Hair follicle dermal papilla cell (primary cell): ENCODE data around the gene NPY1R. TPM values are rescaled to one million over a fixed set of nuclear protein-coding genes. Genes with fewer than 3 reads are reported as not detected.

ENCODE experiments used
- total RNA-seq: library from RNA; depleted of rRNA; stranded (reverse); fragments of >200 nt; gene quantifications from 2 replicates; pipeline ENCODE4 v1.2.3, GENCODE V29; 2012

NPY1R gene
- total RNA-seq, result 0.49 TPM in 1 of 2 replicates, not detected in the other

DNA sequence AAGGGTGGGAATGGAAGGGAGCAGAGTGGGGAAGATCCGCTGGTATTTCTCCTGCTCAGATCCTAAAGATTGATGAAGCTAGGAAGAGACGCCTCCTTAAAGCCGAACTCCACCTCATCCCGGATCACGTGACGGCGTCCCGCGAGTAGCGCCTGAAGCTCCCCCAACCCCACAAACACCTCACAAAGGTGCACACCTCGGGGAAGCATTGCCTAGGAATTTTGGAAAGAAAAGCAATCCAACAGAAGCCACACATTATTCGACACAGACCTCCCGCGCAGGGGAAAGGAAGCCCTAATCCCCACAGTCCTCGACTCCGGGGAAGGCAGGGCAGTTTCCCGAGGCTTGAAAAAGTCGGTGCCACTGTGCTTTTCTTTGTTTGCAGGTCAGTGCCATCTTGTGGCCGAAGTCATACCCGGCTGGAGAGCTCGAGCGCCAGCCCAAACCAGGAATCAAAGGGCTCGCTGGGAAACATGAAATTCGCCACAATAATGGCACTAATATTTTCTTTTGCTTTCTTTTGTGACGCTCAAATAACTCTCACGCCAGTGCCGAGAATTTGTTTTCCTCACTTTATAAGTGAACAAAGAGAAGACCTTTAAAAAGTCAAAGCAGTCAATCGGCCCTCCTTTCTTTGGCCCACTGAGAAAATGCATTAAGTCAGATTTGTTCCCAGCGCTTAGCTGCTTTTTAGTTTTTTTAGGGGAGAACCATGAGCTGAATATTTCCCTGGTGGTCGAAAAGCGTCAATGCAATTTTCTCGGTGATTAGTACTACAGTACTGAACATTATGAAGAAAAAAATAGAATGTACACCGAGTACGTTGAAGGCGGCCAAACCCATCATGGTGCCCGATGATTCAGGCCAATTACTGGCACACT, at the start of gene NPY1R:
NPY1R (minus strand) TSS at position 71 of the 881 bp plus-strand sequence. CDS start 6,042 bp downstream, outside the sequence.

DNA sequence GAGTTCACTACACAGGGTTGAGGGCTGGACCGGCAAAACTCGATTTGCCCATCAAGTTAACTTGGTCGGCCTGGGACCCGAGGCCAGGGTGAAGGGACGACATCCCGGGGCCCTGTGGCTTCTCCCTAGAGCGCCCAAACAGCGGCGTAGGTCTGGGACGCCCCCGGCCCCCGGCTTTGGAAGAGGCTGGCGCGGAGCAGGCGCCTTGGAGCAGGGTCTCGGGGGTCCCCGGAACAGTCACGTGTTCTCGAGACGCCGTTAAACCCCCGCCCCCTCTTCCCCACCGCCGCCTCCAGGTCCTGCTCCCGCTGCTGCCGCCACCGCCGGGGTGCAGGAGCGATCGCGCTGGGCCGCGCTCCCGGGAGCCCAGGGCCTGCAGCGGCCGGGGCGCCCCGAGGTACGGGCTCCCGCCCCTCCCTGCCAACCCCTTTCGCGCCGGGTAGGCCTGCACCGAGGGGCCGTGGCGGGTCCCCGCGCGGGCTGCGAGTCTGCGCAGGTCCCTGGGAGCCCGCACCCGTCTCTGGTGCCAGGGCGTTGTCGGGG, 11.3 kb upstream of the NPY1R start, which contains the start of gene NPY5R:
NPY5R (plus strand) TSS at position 289 of the 543 bp plus-strand sequence. CDS start 6,382 bp downstream, outside the sequence.

Other genes starting within 250 kb of the NPY1R start
- 8.0 and 13.5 TPM in 2 replicates for gene NAF1, start 165.7 kb downstream of the NPY1R start, total RNA-seq
- not detected in 2 replicates for gene NPY5R, start 11.3 kb upstream of the NPY1R start, total RNA-seq
- not detected in 2 replicates for gene TKTL2, start 141.2 kb upstream of the NPY1R start, total RNA-seq
- 20.9 and 29.7 TPM in 2 replicates for gene TMA16, start 162.1 kb upstream of the NPY1R start, total RNA-seq